AG08396 (cell line): ENCODE results near the gene SEC16A.

ENCODE experiments used
- DNase-seq: peaks from one replicate; pipeline ENCODE4 v3.0.0; 2012; ENCODE audit warnings: low spot score, mixed read lengths

The SEC16A gene

DNA sequence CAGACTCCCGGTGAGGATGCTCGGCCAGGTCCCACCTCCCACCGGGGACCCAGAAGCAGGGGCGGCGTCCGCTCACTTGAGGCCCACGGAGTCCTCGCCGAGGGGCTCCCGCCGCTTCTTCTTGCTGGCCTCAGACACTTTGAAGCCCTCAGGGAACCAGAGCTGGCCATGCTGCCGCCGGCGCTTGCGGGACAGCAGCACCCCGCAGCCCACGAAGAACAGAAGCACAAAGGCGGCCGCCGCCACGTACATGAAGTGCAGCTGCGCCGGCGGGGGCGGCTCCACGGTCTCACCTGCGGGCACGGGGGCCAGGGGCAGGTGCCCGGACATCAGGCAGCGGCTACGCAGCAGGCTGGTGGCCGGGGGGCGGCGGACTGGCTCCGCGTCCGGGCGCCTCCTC lies 19.4 kb upstream of the SEC16A start:
- no peak for DNase-seq

DNA sequence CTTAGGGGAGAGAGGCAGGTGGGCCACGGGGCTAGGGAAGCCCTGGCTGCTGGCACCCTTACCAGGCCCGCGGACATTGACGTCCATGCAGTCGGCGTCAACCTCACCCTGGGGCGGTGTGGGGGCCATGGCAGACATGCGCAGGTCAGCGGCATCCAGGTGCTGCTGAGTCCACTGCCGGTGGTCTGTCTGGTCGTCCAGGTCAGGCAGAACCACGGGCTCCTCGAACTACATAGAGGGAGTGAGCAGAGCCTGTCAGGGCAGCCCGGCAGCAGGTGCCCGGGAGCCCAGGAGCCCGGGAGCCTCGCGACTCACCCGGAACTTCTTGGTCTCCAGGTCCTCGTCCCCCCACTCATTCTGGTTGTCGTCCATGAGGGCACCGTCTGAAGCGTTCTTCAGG lies 18.8 kb upstream of the SEC16A start:
- DNase-seq, result no peak

GRCh38 chr9:136499935-136500910 lies 17.4 kb upstream of the SEC16A start:
- no peak for DNase-seq

DNA sequence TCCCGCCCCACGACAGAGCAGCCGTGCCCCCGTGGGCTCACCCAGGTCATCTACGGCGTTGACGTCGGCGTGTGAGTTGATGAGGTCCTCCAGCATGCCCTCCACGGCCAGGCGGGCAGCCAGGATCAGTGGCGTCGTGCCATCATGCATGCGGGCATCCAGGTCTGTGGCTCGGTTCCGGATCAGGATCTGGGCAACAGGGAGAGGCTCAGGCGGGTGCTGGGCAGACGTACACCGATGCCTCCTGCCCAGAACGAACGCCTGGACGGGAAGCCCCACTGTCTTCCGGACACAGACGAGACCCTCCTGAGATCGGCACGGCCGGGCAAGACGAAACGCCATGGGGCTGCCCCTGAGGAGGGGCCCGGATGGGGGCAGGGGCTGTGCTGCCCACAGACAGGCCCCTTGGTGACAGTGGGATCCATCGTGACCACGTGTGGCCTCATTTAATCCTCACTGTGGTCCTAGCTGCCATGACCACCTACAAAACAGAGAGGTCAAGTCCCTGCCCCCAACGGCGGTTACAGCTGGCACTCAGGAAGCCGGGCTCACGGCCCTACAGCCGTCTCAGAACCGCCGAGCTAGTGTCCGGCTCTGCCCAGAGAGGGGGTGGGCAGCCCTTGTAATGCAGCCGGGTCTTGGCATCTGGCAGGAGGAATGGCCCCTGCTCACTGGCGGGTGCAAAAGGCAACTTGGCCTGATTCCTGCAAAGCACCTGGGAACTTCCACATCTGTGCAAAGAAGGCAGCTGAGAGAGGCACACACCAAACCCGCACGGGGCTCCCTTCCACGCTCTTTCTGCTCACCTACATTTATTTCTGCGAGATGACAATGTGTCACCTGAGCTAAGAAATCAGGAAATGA lies 16.5 kb upstream of the SEC16A start:
- DNase-seq, result no peak

DNA sequence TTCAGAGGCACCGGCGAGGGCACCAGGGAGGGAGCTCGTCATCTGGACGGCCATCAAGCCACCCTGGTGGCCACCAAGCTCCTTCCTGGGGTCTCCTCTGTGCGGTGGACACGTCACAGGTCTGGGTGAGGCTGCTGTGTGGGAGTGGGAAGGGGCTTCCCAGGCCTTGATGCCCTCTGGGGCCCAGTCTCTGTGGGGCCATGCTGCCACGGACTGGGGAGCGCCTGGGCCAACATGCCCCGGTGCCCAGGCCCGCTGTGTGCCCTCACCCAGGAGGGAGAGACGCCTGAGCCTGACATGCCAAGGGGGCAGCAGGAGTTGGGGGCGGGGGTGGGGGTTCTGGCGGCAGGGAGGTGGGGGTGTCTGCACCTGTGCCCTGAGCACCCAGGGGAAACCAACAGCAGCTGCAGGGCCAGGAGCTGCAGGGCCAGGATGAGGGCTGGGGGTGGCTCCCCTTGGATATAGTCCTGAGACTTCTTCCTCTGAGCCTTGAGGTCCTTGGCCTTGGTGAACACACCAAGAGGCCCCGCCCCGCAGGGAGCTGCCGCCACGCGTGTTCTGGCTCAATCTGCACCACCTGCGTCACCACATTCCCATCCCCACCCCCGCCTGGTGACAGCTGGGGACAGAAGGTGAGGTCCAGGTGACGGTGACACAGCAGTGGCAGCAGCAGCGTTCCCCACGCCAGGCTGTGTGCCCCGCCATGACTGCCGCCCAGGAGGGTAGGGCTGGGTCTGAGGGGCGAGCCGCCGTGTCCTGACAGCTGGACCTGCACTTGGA lies 15.3 kb upstream of the SEC16A start:
- DNase-seq, result no peak

GRCh38 chr9:136496801-136497620 lies 14.2 kb upstream of the SEC16A start:
- DNase-seq, result no peak

GRCh38 chr9:136496181-136496580 lies 13.3 kb upstream of the SEC16A start:
- DNase-seq, result no peak

DNA sequence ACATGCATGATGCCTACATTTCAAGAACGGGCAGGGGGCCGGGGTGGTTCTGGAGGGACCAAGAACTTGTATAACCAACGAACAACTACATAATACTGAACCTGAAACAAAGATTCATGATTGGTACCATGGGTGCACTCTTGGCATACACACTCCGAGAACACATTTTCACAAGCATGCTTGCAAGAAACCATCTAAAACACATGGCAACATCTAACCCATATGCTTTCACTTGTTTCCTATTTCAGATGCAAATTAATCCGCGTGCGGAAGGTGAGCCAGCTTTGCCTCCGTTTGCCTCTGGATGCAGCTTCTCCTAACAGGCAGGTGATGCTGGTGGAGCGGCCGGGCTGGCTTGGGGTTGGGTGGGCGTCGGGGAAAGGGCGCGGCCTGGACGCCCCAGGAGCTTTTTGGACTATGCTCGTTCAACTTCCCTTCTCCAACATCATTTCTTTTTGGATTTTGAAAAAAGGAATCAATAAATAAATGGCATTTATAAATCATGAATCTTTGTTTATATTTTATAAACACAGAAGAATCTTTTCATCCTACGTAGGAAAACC lies 12.5 kb upstream of the SEC16A start:
- DNase-seq, result no peak

GRCh38 chr9:136494531-136495215 lies 11.8 kb upstream of the SEC16A start:
- peak; percentile 53 for DNase-seq

- DNase-seq, result no peak
Measured at GRCh38 chr9:136494012-136494411, 11.2 kb upstream of the SEC16A start.

DNA sequence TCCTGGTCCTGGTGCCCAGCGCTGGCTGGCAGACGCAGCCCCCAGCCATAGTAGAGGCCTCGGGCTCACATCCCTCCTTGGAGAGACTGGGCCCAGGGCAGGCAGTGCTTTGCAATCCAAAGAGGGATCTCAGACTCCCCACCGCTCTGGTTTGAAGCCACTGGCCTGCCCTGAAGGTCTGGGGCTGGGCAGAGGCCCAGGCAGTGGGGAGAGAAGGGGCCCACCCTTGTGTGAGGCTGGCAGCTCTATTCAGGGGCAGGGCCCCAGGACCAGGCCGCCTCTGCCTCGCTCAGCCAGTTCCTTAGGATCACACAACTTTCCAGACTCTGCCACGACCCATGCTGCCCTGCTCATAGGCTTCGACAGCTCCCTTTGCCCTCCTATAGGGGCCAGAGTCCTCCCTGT lies 10.7 kb upstream of the SEC16A start:
- no peak for DNase-seq

GRCh38 chr9:136492978-136493522 lies 10.2 kb upstream of the SEC16A start:
- no peak for DNase-seq

DNA sequence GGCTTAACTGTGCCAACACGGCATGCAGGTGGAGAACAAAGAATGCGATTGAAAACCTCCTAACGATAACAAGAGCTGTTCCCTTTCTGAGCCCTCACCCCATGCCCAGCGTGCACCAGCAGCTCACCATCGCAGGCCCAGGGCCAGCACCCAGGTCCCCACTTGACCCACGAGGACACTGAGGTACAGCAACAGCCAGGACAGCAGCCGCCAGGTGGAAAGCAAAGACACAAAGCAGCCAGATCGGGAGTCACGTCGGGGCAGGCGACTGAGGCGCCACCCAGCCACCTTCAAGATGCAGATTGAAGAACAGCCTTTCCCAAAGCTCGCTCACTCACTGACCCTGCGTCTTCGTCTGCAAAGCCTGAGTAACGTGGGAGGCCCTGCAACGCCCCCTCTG lies 6.9 kb upstream of the SEC16A start:
- no peak for DNase-seq

DNA sequence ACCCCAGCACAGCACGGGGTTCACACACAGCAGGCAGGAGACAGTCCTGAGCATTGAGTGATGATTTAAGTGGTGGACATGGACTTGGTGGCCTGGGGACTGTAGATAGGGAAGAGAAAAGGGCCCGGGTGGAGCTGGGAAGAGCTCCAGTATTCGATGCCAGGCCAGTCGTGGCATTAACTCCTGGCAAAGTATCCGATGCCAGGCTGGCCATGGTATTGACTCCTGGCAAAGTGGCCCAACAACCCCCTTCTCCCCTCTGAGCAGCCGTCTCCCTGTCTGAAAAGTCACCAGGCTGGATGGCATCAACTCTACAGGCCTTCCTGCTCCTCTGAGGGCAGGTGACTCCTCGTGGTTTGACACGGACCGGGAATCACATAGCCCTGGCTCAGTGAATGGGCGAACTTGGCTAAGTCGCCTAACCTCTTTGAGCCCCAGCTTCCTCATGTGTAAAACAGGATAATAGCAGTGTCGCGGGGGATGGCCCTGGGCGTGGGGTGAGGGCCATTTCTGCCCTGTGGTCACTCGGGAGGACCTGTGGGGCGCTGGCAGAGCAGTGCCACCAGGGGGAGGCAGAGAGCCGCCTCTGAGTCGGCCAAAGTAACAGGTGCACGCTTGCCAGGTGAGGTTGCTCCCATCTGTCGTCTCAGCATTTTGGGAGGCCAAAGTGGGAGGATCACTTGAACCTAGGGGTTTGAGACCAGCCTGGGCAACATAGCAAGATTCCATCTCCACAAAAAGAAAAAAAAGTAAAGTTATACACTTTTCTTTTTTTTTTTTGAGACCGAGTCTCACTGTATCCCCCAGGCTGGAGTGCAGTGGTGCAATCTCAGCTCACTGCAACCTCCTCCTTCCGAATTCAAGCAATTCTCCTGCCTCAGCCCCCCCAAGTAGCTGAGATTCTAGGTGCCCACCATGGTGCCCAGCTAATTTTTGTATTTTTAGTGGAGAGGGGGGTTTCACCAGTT lies 5.7 kb upstream of the SEC16A start:
- peak; percentile 64 for DNase-seq

DNA sequence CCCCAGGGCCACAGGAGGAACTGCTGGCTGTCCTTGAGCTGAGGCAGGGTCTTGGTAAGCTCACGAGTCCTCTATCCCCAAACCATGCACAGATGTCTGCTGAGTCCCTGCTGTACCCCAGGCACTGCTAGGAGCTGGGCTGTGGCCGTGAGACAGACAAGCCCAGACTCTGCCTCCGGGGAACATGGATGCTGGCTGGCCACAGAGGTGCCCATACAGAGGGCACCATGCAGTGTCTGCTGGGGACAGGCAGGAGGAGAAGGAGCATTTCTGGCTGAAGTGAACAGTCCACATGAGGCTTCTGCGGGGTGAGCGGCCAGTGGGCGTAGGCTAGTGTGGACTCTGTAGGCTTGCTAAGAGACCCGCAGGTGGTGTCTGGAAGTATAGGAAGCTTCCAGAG lies 4.8 kb upstream of the SEC16A start:
- no peak for DNase-seq

DNA sequence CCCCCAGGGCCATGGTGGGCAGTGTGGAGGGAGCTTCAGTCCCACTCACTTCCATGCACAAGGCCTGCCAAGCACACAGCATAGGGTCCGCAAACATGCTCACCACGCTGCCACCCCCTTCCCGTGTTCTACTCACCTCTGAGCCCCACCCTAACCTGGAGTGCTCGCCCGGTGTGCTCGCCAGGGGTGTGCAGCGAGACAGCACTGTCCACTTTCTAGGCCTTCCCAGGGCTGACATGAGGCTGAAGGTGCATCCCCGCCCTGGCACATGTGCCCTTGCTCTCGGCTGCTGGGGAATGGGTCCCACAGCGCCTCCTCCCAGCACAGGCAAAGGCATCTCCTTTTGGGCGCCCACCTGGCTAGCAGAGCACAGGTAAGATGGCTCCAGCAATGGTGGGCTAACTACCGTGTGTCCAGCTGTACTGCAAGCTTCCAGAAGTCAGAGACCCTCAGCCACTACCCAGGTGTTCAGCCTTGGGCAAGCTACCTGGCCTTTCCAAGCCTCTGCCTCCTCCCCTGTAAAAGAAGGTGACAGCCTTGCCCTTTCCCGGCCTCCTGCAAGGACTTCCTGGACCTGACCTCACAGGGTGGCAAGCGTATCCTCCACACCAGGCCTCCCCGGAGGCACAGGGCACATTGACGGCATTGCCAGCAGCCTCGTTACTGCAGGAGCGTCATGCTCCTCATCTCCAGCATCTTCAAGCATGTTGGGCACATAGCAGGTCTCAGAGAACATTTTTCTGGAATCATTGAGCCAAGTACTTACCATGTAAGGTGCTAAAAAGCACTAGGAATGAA lies 4.2 kb upstream of the SEC16A start:
- no peak for DNase-seq

DNA sequence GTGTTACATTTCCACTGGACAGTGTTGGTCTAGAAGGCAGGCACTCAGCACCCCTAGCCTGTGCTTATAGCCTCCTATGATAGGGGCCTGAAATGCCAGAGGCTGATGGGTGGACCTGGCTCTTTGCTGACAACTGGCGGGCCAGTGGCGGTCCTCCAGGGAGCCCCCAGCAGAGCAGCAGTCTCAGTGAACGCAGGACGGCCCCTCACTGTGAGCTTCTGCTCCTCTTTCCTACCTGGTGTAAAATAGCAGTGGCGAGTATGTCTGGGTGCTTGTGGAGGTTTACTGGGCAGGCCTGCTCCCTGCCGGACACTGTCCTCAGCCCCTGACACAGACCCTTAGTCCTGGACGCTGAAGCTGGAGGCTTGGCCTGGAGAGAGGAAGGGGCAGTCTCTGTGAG lies 3.3 kb upstream of the SEC16A start:
- no peak for DNase-seq
